Endothelial cell of umbilical vein (primary cell): ENCODE measurements around the gene GLDN.

Source experiments
- CTCF ChIP-seq, 2 donors: IDR thresholded peaks; 1 replicate in 1 of 2; 2 replicates in 1 of 2; pipeline ENCODE4 v1.5.1; 2011; ENCODE audit warnings: low read length in 2 of 2, mild to moderate bottlenecking in 2 of 2, moderate library complexity in 2 of 2, control low read depth in 1 of 2, inconsistent platforms in 1 of 2, low read depth in 1 of 2; ENCODE audit not compliant: insufficient read depth in 1 of 2; ENCODE audit errors: extremely low read depth in 1 of 2
- EZH2 ChIP-seq: IDR thresholded peaks from 2 replicates; pipeline ENCODE4 v1.6.1; 2012; ENCODE audit warnings: borderline replicate concordance, low read depth, mild to moderate bottlenecking, moderate library complexity, low read length, inconsistent platforms; ENCODE audit not compliant: severe bottlenecking
- FOS ChIP-seq: IDR thresholded peaks from 2 replicates; pipeline ENCODE4 v1.6.1; 2011; ENCODE audit warnings: mild to moderate bottlenecking, low read length, moderate library complexity, borderline replicate concordance; ENCODE audit not compliant: insufficient read depth
- GATA2 ChIP-seq: IDR thresholded peaks from 2 replicates; pipeline ENCODE4 v1.7.0; 2011; ENCODE audit warnings: low read depth, mild to moderate bottlenecking, moderate library complexity, mixed read lengths, low read length; ENCODE audit not compliant: insufficient read length, insufficient read depth
- JUN ChIP-seq: IDR thresholded peaks from 2 replicates; pipeline ENCODE4 v1.6.1; 2011; ENCODE audit warnings: borderline replicate concordance, low read depth; ENCODE audit not compliant: insufficient read length, insufficient read depth
- MAX ChIP-seq: IDR thresholded peaks from 2 replicates; pipeline ENCODE4 v1.6.1; 2011; ENCODE audit not compliant: insufficient read depth, insufficient read length
- MYC ChIP-seq: IDR thresholded peaks from one replicate; pipeline ENCODE4 v1.6.1; 2011; ENCODE audit warnings: mild to moderate bottlenecking, low read depth, low read length
- POLR2A ChIP-seq: IDR thresholded peaks from 2 replicates; pipeline ENCODE4 v1.6.1; 2012; ENCODE audit warnings: low read depth, mild to moderate bottlenecking, control low read depth, low read length
- POLR2AphosphoS5 ChIP-seq: IDR thresholded peaks from 2 replicates; pipeline ENCODE4 v1.6.1; 2012; ENCODE audit warnings: low read depth, mild to moderate bottlenecking, control low read depth, low read length, moderate library complexity; ENCODE audit not compliant: insufficient read depth

DNA sequence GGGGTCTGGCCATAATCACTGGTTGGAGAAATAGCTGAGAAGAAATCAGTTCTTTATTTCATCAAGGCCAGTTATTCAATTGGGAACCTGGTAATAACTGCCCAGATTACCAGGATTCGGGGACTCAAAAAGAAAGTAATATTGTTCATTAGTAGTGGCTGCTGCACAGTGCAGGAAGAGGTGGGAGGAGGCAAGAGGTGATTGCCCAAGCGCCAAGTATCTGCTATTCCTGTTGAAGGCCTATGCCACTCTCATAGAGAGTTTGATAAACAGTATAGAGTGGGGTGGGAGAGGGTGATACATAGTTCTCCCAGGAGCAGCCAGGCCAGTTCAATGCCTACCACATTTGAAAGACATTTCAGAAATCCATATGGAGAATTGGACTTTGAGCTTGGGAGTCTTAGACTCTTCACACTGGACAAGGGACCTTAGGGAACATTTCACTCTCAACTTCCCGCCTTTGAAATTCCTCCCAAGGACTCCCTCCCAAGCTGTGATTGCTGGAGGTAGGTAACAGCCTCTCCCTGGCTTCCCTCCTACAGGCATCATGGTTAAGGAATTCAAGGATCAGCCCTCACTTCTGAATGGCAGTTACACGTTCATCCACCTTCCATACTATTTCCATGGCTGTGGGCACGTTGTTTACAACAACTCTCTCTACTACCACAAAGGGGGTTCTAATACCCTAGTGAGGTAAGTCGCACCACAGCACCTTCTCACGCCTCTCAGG, 59.8 kb downstream of the GLDN start:
- TF ChIP-seq CTCF (IDR thresholded peaks at IDR 0.05; ENCODE audit: extremely low read depth in 1 of 2, insufficient read depth in 1 of 2, low read depth in 1 of 2, low read length in 2 of 2) (no peak), POLR2AphosphoS5 (no peak), POLR2A (no peak), EZH2 (no peak), MAX (no peak), MYC (no peak), JUN (no peak), GATA2 (no peak), FOS (no peak)
